GM18870 (cell line): ENCODE results near the gene ZNF594.
"Not testable (repeated sequence)": the region's sequence is repeated elsewhere in the genome, so short reads cannot be mapped to it uniquely, and the experiment has no call there.

Source experiments
- ATAC-seq: cut with Tn5 transposase; IDR thresholded peaks from one replicate; pipeline ENCODE4 v1.9.1; 2021; ENCODE audit warnings: moderate library complexity; ENCODE audit not compliant: unreplicated experiment

ZNF594 gene

GRCh38 chr17:5203178-5203907, 11.7 kb upstream of the ZNF594 start:
- ATAC-seq: no peak

GRCh38 chr17:5201011-5201410, 9.3 kb upstream of the ZNF594 start:
- ATAC-seq: no peak

- no peak for ATAC-seq
Observed at GRCh38 chr17:5200360-5200759, 8.7 kb upstream of the ZNF594 start.

DNA sequence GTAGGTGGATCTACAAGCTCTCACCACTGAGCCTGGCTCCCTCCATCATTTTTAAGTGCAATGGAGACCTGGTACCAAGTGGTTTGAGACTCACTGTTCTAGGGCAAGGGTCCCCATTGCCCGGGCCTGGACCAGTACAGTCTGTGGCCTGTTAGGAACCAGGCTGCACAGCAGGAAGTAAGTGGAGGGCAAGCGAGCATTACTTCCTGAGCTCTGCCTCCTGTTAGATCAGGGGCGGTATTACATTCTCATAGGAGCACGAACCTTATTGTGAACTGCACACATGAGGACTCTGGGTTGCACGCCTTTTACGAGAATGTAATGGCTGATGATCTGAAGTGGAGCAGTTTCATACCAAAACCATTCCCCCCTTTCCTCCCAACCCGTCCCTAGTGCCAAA, 6.8 kb upstream of the ZNF594 start:
- ATAC-seq: no peak

- no peak for ATAC-seq
Observed at GRCh38 chr17:5194346-5194745, 2.7 kb upstream of the ZNF594 start.

GRCh38 chr17:5184288-5184687, 7.4 kb downstream of the ZNF594 start:
- no peak for ATAC-seq

DNA sequence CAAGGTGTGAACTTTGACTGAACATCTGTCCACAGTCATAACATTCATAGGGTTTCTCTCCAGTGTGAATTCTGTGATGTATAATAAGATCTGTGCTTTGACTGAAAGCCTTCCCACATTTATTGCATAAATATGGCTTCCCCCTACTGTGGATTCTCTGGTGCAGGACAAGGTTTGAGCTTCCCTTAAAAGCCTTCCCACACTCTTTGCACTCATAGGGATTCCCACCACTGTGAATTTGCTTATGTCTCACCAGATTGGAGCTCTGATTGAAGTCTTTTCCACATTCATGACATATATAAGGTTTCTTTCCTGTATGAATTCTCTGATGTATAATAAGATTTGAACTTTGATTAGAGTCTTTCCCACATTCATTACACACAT, 8.3 kb downstream of the ZNF594 start:
- ATAC-seq: no peak

DNA sequence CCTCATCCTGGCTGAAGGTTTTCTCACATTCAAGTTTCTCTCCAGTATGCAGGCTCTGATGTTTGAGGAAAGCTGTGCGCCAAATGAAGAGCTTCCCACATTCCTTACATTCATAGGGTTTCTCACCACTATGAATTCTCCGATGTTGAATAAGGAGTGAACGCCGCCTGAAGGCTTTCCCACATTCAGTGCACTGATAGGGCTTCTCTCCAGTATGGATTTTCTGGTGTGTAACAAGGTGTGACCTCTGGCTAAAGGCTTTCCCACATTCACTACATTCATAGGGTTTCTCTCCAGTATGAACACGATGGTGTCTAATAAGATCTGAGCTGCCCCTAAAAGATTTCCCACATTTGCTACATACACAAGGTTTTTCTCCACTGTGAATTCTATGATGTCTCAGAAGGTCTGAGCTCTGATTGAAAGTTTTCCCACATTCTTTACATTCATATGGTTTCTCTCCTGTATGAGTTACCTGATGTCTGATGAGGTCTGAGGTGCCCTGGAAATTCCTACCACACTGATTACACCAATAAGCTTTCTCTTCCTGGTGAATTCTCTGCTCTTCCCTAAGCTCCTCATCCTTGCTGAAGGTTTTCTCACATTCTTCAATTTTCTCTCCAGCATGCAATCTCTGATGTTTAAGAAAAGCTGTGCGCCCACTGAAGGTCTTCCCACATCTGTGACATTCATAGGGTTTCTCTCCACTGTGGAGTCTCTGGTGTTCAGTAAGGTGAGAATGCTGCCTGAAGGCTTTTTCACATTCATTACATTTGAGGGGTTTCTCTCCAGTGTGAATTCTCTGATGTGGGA, 8.9 kb downstream of the ZNF594 start:
- no peak for ATAC-seq

GRCh38 chr17:5181509-5182305, 10.0 kb downstream of the ZNF594 start:
- no peak for ATAC-seq

DNA sequence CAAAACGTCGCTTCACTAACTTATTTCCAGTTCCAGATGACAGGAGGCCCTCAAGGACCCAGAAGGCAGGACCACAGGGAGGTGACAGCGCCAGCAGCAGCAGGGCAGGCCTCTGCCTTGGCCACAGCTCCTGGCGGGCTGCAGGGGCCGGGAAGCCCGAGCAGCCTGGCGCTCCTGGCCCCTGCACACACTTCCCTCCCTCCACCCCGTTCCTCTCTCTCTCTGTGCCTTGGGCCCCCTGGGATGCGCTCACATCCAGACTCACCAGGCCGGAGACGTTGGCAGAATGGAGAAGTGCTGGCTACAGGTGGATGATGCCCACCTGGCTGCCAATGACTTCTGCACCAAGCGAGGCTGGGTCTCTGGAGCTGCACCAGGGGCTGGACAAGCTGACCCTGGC, 12.7 kb downstream of the ZNF594 start:
- ATAC-seq: no peak

- ATAC-seq: not testable (repeated sequence)
Observed at GRCh38 chr17:5175027-5175426, 16.6 kb downstream of the ZNF594 start.

DNA sequence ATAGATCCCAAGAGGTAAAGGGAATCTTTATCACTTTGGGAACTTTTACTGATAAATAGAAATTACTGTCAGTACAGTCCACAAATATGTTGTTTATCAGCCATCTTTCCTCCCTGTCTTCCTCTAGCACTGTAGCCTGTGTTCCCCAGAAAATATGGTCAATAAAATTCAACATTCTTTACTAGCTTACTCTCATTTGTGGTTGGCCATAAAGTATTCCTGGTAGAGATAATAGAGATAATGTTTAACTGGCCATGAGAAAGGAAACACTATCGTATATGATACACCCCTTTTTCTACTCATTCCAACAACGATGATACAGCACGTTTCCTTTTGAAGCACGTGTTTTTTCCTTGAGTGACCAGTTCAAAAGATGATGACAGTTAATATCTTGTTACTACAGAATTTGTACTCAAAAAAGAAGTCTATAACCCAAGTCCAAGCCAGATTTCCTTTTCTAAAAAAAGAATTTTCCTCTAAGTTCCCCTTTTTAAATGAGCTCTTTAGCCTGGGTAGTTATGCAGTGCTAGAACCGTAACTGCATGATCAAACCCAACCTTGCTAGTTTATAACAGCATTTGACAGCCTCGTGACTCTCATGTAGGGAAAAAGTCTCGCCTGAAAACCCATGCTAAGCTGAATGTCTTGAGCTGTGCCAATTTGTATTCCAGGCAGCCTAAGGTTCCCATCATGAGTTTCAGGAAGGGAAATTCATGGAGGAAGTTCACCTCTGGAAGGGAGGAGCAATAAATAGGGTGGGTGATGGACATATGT, 25.7 kb downstream of the ZNF594 start:
- ATAC-seq: not testable (repeated sequence)

GRCh38 chr17:5164436-5164835, 27.2 kb downstream of the ZNF594 start:
- ATAC-seq: no peak

DNA sequence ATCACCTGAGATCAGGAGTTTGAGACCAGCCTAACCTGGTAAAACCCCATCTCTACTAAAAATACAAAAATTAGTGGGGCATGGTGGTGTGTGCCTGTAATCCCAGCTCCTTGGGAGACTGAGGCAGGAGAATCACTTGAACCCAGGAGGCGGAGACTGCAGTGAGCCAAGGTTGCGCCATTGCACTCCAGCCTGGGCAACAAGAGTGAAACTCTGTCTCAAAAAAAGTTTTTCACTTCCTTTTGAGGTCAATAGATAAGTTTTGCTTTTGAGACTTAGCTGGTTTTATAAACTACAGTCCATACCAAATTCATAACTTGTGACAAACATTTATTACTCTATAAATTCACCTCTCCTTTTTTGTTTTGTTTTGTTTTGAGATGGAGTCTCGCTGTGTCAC, 29.9 kb downstream of the ZNF594 start:
- not testable (repeated sequence) for ATAC-seq

DNA sequence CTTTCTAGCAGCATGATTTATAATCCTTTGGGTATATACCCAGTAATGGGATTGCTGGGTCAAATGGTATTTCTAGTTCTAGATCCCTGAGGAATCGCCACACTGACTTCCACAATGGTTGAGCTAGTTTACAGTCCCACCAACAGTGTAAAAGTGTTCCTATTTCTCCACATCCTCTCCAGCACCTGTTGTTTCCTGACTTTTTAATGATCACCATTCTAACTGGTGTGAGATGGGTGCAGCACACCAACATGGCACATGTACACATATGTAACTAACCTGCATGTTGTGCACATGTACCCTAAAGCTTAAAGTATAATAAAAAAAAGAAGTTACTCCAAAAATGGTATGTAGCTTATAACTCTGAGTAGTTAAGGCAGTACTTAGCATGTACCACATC, 31.0 kb downstream of the ZNF594 start:
- ATAC-seq: not testable (repeated sequence)

- ATAC-seq: not testable (repeated sequence)
Observed at GRCh38 chr17:5146122-5146521, 45.5 kb downstream of the ZNF594 start.

DNA sequence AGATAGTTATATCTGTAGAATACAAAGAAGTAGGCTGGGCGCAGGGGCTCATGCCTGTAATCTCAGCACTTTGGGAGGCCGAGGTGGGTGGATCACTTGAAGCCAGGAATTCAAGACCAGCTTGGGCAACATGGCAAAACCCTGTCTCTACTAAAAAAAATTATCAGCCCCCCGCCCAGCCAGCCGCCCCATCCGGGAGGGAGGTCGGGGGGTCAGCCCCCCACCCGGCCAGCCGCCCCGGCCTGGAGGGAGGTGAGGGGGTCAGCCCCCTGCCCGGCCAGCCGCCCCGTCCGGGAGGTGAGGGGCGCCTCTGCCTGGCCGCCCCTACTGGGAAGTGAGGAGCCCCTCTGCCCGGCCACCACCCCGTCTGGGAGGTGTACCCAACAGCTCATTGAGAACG, 48.8 kb downstream of the ZNF594 start:
- not testable (repeated sequence) for ATAC-seq

GRCh38 chr17:5139458-5139732, 52.3 kb downstream of the ZNF594 start:
- ATAC-seq: no peak

GRCh38 chr17:5138616-5139457, 52.8 kb downstream of the ZNF594 start:
- ATAC-seq: no peak

DNA sequence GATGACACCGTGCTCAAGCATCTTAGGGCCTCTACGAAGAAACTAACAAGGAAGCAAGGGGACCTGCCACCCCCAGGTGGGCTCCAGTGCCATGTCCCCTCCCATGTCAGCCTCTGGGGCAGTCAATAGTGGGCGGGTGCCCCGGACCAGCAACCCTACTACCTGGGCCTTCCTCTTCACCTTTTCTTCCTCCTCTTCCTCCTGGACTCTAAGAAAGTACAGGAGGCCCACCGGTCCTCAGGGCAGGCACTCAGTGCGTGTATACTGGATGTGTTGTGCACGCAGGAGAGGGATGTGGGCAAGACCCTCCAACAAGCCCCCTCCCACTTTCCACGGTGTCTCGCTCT, 53.5 kb downstream of the ZNF594 start:
- ATAC-seq: not testable (repeated sequence)
